ENCODE results near the gene ZRANB2. TPM values are rescaled to one million over a fixed set of nuclear protein-coding genes. Genes with fewer than 3 reads are reported as not detected.

Gene ZRANB2
- polyA plus RNA-seq, 2 of the 4 experiments (the other 2 are of a cell fraction) = 47.9 to 87.6 TPM

DNA sequence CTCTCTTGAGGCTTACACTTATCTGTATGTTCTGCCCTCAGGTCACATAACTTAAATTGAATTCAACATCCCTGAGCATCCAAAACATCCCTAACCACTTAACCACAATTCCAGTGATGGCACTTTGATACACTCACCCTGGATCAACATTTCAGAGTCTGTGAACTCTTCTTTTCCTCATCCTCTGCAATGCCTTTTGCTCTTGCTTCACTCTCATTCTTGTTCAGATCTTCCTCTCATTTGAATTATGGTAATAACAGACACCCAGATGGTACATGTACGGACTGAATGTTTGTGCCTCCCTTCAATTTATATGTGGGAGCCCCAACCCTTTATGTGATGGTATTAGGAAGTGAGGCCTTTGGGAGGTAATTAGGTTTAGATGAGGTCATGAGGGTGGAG lies 66.7 kb downstream of the ZRANB2 start:
- Histone ChIP-seq H3K4me2 (no peak overlapping the region), H3K27ac (no peak overlapping the region), H3K9me3 (no peaks in the 10 kb centered on the region), H3K4me1 (no peaks in the 10 kb centered on the region), H3K4me3 (no peak overlapping the region)
- ChIA-PET CTCF (no interaction called here), POLR2A (no interaction called here)
- DNase-seq (ENCODE audit: low read depth in 1 of 2, low spot score in 1 of 2) (no peak), FAIRE-seq (no peak), ATAC-seq (no peak)
- no peak for TF ChIP-seq FOSL2 (IDR thresholded peaks at IDR 0.05)
- no peak for TF ChIP-seq FOSL2 (CRISPR knock-in tag; IDR thresholded peaks at IDR 0.05)
- no peak for TF ChIP-seq CBX8 (IDR thresholded peaks at IDR 0.05)
- TF ChIP-seq HDAC2 (IDR thresholded peaks at IDR 0.05) = no peak
- TF ChIP-seq NPAS2 (CRISPR knock-in tag; IDR thresholded peaks at IDR 0.05; ENCODE audit: borderline replicate concordance) = no peak
- no peak for TF ChIP-seq RCOR1 (IDR thresholded peaks at IDR 0.05; ENCODE audit: low read depth, low read length)
- TF ChIP-seq, protein P1, sequence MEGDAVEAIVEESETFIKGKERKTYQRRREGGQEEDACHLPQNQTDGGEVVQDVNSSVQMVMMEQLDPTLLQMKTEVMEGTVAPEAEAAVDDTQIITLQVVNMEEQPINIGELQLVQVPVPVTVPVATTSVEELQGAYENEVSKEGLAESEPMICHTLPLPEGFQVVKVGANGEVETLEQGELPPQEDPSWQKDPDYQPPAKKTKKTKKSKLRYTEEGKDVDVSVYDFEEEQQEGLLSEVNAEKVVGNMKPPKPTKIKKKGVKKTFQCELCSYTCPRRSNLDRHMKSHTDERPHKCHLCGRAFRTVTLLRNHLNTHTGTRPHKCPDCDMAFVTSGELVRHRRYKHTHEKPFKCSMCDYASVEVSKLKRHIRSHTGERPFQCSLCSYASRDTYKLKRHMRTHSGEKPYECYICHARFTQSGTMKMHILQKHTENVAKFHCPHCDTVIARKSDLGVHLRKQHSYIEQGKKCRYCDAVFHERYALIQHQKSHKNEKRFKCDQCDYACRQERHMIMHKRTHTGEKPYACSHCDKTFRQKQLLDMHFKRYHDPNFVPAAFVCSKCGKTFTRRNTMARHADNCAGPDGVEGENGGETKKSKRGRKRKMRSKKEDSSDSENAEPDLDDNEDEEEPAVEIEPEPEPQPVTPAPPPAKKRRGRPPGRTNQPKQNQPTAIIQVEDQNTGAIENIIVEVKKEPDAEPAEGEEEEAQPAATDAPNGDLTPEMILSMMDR (IDR thresholded peaks at IDR 0.05) = no peak
- no peak for TF ChIP-seq TFCP2L1 (CRISPR knock-in tag; IDR thresholded peaks at IDR 0.05)
- no peak for TF ChIP-seq MYC (IDR thresholded peaks at IDR 0.05; ENCODE audit: borderline replicate concordance, low read length)
- TF ChIP-seq ZSCAN20 (CRISPR knock-in tag; IDR thresholded peaks at IDR 0.05) = no peak
- no peak for TF ChIP-seq GATA3 (IDR thresholded peaks at IDR 0.05; ENCODE audit: borderline replicate concordance)
- TF ChIP-seq, protein P2, sequence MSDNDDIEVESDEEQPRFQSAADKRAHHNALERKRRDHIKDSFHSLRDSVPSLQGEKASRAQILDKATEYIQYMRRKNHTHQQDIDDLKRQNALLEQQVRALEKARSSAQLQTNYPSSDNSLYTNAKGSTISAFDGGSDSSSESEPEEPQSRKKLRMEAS (IDR thresholded peaks at IDR 0.05) = no peak
- TF ChIP-seq, protein P3, sequence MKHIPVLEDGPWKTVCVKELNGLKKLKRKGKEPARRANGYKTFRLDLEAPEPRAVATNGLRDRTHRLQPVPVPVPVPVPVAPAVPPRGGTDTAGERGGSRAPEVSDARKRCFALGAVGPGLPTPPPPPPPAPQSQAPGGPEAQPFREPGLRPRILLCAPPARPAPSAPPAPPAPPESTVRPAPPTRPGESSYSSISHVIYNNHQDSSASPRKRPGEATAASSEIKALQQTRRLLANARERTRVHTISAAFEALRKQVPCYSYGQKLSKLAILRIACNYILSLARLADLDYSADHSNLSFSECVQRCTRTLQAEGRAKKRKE (CRISPR knock-in tag; IDR thresholded peaks at IDR 0.05; ENCODE audit: low read depth) = no peak
- TF ChIP-seq, protein P4, sequence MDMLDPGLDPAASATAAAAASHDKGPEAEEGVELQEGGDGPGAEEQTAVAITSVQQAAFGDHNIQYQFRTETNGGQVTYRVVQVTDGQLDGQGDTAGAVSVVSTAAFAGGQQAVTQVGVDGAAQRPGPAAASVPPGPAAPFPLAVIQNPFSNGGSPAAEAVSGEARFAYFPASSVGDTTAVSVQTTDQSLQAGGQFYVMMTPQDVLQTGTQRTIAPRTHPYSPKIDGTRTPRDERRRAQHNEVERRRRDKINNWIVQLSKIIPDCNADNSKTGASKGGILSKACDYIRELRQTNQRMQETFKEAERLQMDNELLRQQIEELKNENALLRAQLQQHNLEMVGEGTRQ (IDR thresholded peaks at IDR 0.05) = no peak
- 31% methylated on average over 1 of the region's 1 CpG for WGBS (ENCODE audit: missing lambda C conversion rate)

Small RNA genes lying within 50 kb of the gene (small RNA-seq; reads per million reads assigned to genes)
- gene MIR186 = 2.7 to 555 (median 97.2) reads per million in 6 experiments

Other genes starting within 250 kb of the ZRANB2 start
- gene PTGER3, start 33.2 kb downstream of the ZRANB2 start, polyA plus RNA-seq (2011; rRNA removed) = not detected in 2 replicates
- not detected in 3 replicates for gene PTGER3, start 33.2 kb downstream of the ZRANB2 start, polyA plus RNA-seq (2017; fragmentation: RNase III; extraction: RNeasy Plus Mini Kit Qiagen cat#74134 plus additional on column Dnase treatment)